ENCODE data around the gene DYNC2H1.

DYNC2H1 gene

GRCh38 chr11:103085758-103086365 lies 23.4 kb upstream of the DYNC2H1 start:
- peaks cover 4 to 7% of the 10 kb centered on the region in 2 experiments for H3K4me1 ChIP-seq (ENCODE audit: control insufficient read depth in 1 of 2, insufficient read depth in 1 of 2, low read depth in 1 of 2, low read length in 1 of 2)
- H3K4me3 ChIP-seq (ENCODE audit: low read depth in 1 of 2, low read length in 1 of 2): no peak overlapping the region
- no peaks in the 10 kb centered on the region for H3K9me3 ChIP-seq
- H3K27me3 ChIP-seq: no peaks in the 10 kb centered on the region
- H3K36me3 ChIP-seq: peaks cover 17% of the 10 kb centered on the region
- no peak for TF ChIP-seq CTCF (IDR thresholded peaks at IDR 0.05)
- H3K27ac ChIP-seq: no peak overlapping the region

- H3K4me1 ChIP-seq (ENCODE audit: control insufficient read depth in 1 of 2, insufficient read depth in 1 of 2, low read depth in 1 of 2, low read length in 1 of 2): peaks cover 9 to 13% of the 10 kb centered on the region in 2 experiments
- H3K9me3 ChIP-seq: no peaks in the 10 kb centered on the region
- H3K36me3 ChIP-seq: peaks cover 17% of the 10 kb centered on the region
- TF ChIP-seq CTCF (IDR thresholded peaks at IDR 0.05): no peak
- no peak overlapping the region for H3K27ac ChIP-seq
- no peaks in the 10 kb centered on the region for H3K27me3 ChIP-seq
- H3K4me3 ChIP-seq (ENCODE audit: low read depth in 1 of 2, low read length in 1 of 2): no peak overlapping the region
Measured at GRCh38 chr11:103086461-103086860, 22.8 kb upstream of the DYNC2H1 start.

- peaks cover 18 to 20% of the 10 kb centered on the region in 2 experiments for H3K4me1 ChIP-seq (ENCODE audit: control insufficient read depth in 1 of 2, insufficient read depth in 1 of 2, low read depth in 1 of 2, low read length in 1 of 2)
- peak overlapping the region; percentile 79 to 93 for H3K4me3 ChIP-seq (ENCODE audit: low read depth in 1 of 2, low read length in 1 of 2)
- H3K27me3 ChIP-seq: peaks cover 35% of the 10 kb centered on the region
- no peaks in the 10 kb centered on the region for H3K9me3 ChIP-seq
- TF ChIP-seq CTCF (IDR thresholded peaks at IDR 0.05): no peak
- H3K27ac ChIP-seq: peak overlapping the region; percentile 78
- peaks cover 6% of the 10 kb centered on the region for H3K36me3 ChIP-seq
Measured at GRCh38 chr11:103091064-103091800, 18.0 kb upstream of the DYNC2H1 start.

GRCh38 chr11:103091801-103092524 lies 17.3 kb upstream of the DYNC2H1 start, which contains the start of gene DCUN1D5:
Gene DCUN1D5 (minus strand): TSS chr11:103092160. CDS start chr11:103091872, 288 bp downstream.
- H3K36me3 ChIP-seq: peaks cover 6% of the 10 kb centered on the region
- peak within 1 kb of the TSS; percentile 78 for H3K27ac ChIP-seq
- H3K27me3 ChIP-seq: peaks cover 42% of the 10 kb centered on the region
- H3K4me3 ChIP-seq (ENCODE audit: low read depth in 1 of 2, low read length in 1 of 2): peak within 1 kb of the TSS; percentile 79 to 93
- TF ChIP-seq CTCF (IDR thresholded peaks at IDR 0.05): no peak
- peaks cover 18 to 20% of the 10 kb centered on the region in 2 experiments for H3K4me1 ChIP-seq (ENCODE audit: control insufficient read depth in 1 of 2, insufficient read depth in 1 of 2, low read depth in 1 of 2, low read length in 1 of 2)
- no peaks in the 10 kb centered on the region for H3K9me3 ChIP-seq

GRCh38 chr11:103097279-103097678 lies 11.9 kb upstream of the DYNC2H1 start:
- peaks cover 91% of the 10 kb centered on the region for H3K27me3 ChIP-seq
- no peak overlapping the region for H3K27ac ChIP-seq
- H3K9me3 ChIP-seq: no peaks in the 10 kb centered on the region
- TF ChIP-seq CTCF (IDR thresholded peaks at IDR 0.05): no peak
- no peak overlapping the region for H3K4me3 ChIP-seq (ENCODE audit: low read depth in 1 of 2, low read length in 1 of 2)
- peaks cover 4 to 5% of the 10 kb centered on the region in 2 experiments for H3K4me1 ChIP-seq (ENCODE audit: control insufficient read depth in 1 of 2, insufficient read depth in 1 of 2, low read depth in 1 of 2, low read length in 1 of 2)
- H3K36me3 ChIP-seq: no peaks in the 10 kb centered on the region

All from neutrophil (primary cell).